A549 (cell line): ENCODE data around the gene ARID5A.

Experiments used
- CHD2 ChIP-seq: fragments of 150-350 bp; IDR thresholded peaks from 2 replicates; pipeline ENCODE4 v1.6.1; 2014; ENCODE audit warnings: low read length; ENCODE audit not compliant: partially characterized antibody
- CTCF ChIP-seq: fragments of >200 bp; sonication (Bioruptor Twin); formaldehyde crosslinking; IDR thresholded peaks from 3 replicates; pipeline ENCODE4 v1.5.1; 2016
- EP300 ChIP-seq, 2 experiments: fragments of >200 bp; sonication (Bioruptor Twin); formaldehyde crosslinking; IDR thresholded peaks; 2 replicates in 1 of 2; 3 replicates in 1 of 2; pipeline ENCODE4 v1.6.1; 2016 to 2017
- ESRRA ChIP-seq: fragments of 150-350 bp; IDR thresholded peaks from 2 replicates; pipeline ENCODE4 v1.6.1; 2014; ENCODE audit warnings: mild to moderate bottlenecking, low read length, borderline replicate concordance
- HOXA7 ChIP-seq: fragments of 250-450 bp; sonication (Bioruptor Pico); IDR thresholded peaks from 2 replicates; pipeline ENCODE4 v1.5.0; 2020; ENCODE audit warnings: mild to moderate bottlenecking, moderate library complexity
- KDM1A ChIP-seq: fragments of 200-600 bp; sonication (generic); IDR thresholded peaks from 2 replicates; pipeline ENCODE4 v1.6.1; 2016; ENCODE audit warnings: low read depth, mild to moderate bottlenecking
- POLR2A ChIP-seq: IDR thresholded peaks from 2 replicates; pipeline ENCODE4 v1.6.1; 2012; ENCODE audit warnings: mild to moderate bottlenecking, low read length
- REST ChIP-seq: fragments of 200-600 bp; sonication (generic); IDR thresholded peaks from 2 replicates; pipeline ENCODE4 v1.6.1; 2016; ENCODE audit warnings: antibody characterized with exemption, mild to moderate bottlenecking, moderate library complexity

DNA sequence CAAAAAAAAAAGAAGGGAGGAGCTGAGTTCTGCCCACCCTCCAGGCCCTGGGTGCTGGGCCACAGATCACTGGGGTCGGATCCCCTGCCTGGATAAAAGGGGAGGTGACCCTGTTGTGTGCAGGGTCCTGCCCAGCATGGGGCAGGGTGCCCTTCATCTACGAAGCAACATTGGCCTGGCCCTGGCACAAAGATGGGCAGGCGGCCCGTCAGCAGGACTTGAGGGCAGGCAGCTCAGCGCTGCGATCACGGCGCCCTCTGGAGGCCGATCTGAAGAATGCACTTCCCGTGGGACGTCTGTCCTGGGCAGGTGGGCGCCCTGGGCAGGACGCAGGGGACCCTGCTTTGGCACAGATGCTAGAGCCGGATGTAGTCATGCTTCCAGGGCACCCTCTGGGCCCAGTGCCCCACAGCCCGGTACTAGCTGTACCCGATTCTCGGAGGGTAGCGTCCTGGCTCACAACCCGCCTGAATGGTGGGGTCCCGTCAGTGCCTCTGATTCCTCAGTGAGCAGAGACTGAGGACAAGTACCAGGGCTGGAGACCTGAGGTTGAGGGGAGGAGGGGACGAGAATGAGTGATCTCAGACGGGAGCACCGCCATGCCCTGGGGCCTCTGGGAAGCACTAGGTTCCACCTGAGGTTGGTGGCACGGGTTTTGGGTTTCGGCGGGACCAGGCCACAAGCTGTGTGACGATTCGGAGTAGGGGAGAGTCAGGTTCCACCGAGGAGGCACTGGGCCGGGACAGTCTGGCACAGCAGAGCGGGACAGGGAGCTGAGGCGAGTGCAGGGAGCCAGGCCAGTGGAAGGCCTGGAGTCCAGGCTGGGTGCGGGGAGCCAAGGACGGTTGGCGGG lies 18.0 kb downstream of the ARID5A start:
- peak; percentile 74 for TF ChIP-seq CTCF
- TF ChIP-seq REST: no peak
- TF ChIP-seq EP300 (IDR thresholded peaks at IDR 0.05): no peak
- TF ChIP-seq POLR2A: no peak
- TF ChIP-seq KDM1A: no peak
- TF ChIP-seq CHD2: no peak
- no peak for TF ChIP-seq ESRRA
- no peak for TF ChIP-seq HOXA7 (CRISPR knock-in tag)
